PC-3 (cell line): ENCODE data around the gene ARIH2. TPM values are rescaled to one million over a fixed set of nuclear protein-coding genes. Genes with fewer than 3 reads are reported as not detected.
A peak's percentile ranks its signal among the peaks of the same experiment; 100 is the strongest.

Experiments used
- ATAC-seq: fragments of 200-7000 bp; cut with Tn5 transposase; 2 replicates; pipeline ENCODE4 v1.9.1; 2020; ENCODE audit warnings: mild to moderate bottlenecking, moderate library complexity
- BruUV-seq: library from RNA; stranded (reverse); fragments of 400-500 nt; replicated peaks from 2 replicates; lab custom pipeline; 2021; lab: Mats Ljungman, UMichigan
- CTCF ChIA-PET: fragments of 300-600 bp; sonication (Branson Sonifier 250); formaldehyde crosslinking; loops from one replicate; lab custom pipeline; 2022; ENCODE audit warnings: antibody characterized with exemption; lab: Charles Lee
- POLR2A ChIA-PET: fragments of 300-600 bp; sonication (Branson Sonifier 250); formaldehyde crosslinking; loops from one replicate; lab custom pipeline; 2022; ENCODE audit warnings: antibody characterized with exemption; ENCODE audit not compliant: unreplicated experiment; lab: Charles Lee
- DNase-seq: peaks from one replicate; pipeline ENCODE4 v3.0.0-alpha.2; 2015
- H2AFZ ChIP-seq: fragments of 300-600 bp; sonication (generic); 2 replicates; pipeline ENCODE4 v1.6.0; 2016; ENCODE audit warnings: antibody characterized with exemption, low read length
- H3F3A ChIP-seq: fragments of 300-600 bp; sonication (generic); one replicate; pipeline ENCODE4 v1.6.0; 2017; ENCODE audit warnings: antibody characterized with exemption, low read length, control low read depth, mild to moderate bottlenecking; ENCODE audit not compliant: unreplicated experiment
- H3K27ac ChIP-seq: fragments of 300-600 bp; sonication (generic); 2 replicates; pipeline ENCODE4 v1.5.1; 2016; ENCODE audit warnings: mild to moderate bottlenecking, low read length
- H3K27me3 ChIP-seq: fragments of 300-600 bp; sonication (generic); 2 replicates; pipeline ENCODE4 v1.6.1; 2016; ENCODE audit warnings: low read length, mixed read lengths
- H3K36me3 ChIP-seq: fragments of 300-600 bp; sonication (generic); 2 replicates; pipeline ENCODE4 v1.6.1; 2016; ENCODE audit warnings: low read depth, mixed run types, low read length, mixed read lengths
- H3K4me1 ChIP-seq: fragments of 300-600 bp; sonication (generic); 2 replicates; pipeline ENCODE4 v1.5.1; 2016; ENCODE audit warnings: low read length; ENCODE audit not compliant: insufficient read depth
- H3K4me2 ChIP-seq: fragments of 300-600 bp; sonication (generic); 2 replicates; pipeline ENCODE4 v1.6.0; 2016; ENCODE audit warnings: low read length
- H3K4me3 ChIP-seq: fragments of 300-600 bp; sonication (generic); 2 replicates; pipeline ENCODE4 v1.5.1; 2016; ENCODE audit warnings: mild to moderate bottlenecking, low read length, mixed read lengths
- H3K79me2 ChIP-seq: fragments of 300-600 bp; sonication (generic); 2 replicates; pipeline ENCODE4 v1.6.1; 2017; ENCODE audit warnings: low read length, mixed read lengths
- H3K9ac ChIP-seq: fragments of 300-600 bp; sonication (generic); 2 replicates; pipeline ENCODE4 v1.6.0; 2016; ENCODE audit warnings: mild to moderate bottlenecking, low read length
- H3K9me2 ChIP-seq: fragments of 300-600 bp; sonication (generic); replicated peaks from 2 replicates; pipeline ENCODE4 v1.6.1; 2016; ENCODE audit warnings: mixed run types, low read length, mixed read lengths
- H3K9me3 ChIP-seq: fragments of 300-600 bp; sonication (generic); 2 replicates; pipeline ENCODE4 v1.6.1; 2016; ENCODE audit warnings: low read length, mixed read lengths
- H4K20me1 ChIP-seq: fragments of 300-600 bp; sonication (generic); 2 replicates; pipeline ENCODE4 v1.6.1; 2016; ENCODE audit warnings: low read length, mixed read lengths
- CTCF ChIP-seq: fragments of 300-600 bp; sonication (generic); conservative IDR thresholded peaks from 2 replicates; pipeline ENCODE4 v1.5.1; 2017; ENCODE audit warnings: antibody characterized with exemption, low read depth, mild to moderate bottlenecking, low read length
- EZH2 ChIP-seq: fragments of 300-600 bp; sonication (generic); IDR thresholded peaks from one replicate; pipeline ENCODE4 v1.6.1; 2017; ENCODE audit warnings: antibody characterized with exemption, mild to moderate bottlenecking, low read length; ENCODE audit not compliant: unreplicated experiment
- EZH2phosphoT487 ChIP-seq: fragments of 300-600 bp; sonication (generic); IDR thresholded peaks from 2 replicates; pipeline ENCODE4 v1.6.1; 2018; ENCODE audit warnings: mild to moderate bottlenecking, antibody characterized with exemption, low read length, borderline replicate concordance
- intact Hi-C: fragments of 100-400 bp; cut with micrococcal nuclease; formaldehyde crosslinking; loops from 2 replicates; pipeline ENCODE4 v1.9.0; 2023
- total RNA-seq: library from RNA; depleted of rRNA; stranded (reverse); fragments of >200 nt; gene quantifications from 2 replicates; pipeline ENCODE4 v1.2.3, GENCODE V29; 2014

The ARIH2 gene
- total RNA-seq, 1 experiment from 2014 or later: 136 TPM

GRCh38 chr3:49013738-49014660 is 95.4 kb downstream of the ARIH2 start:
- Histone ChIP-seq H3K4me3 (no peak overlapping the region), H4K20me1 (peaks cover 18% of the 10 kb centered on the region), H3F3A (no peaks in the 10 kb centered on the region), H3K9me3 (no peaks in the 10 kb centered on the region), H3K79me2 (peaks cover 47% of the 10 kb centered on the region), H3K27me3 (no peaks in the 10 kb centered on the region), H3K9me2 (no peaks in the 10 kb centered on the region), H3K4me1 (peaks cover 11% of the 10 kb centered on the region; the same call in 1 of the 2 replicates), H3K36me3 (peaks cover 34% of the 10 kb centered on the region), H3K4me2 (no peak overlapping the region), H3K27ac (no peak overlapping the region), H3K9ac (no peak overlapping the region), H2AFZ (no peak overlapping the region)
- intact Hi-C loops: loop anchor here (2.0 kb wide), 1 partner anchor 25 kb away; no protein-coding TSS in a partner anchor
- CTCF ChIA-PET: interaction anchor here (1.5 to 1.9 kb wide), 2 partner anchors 24 to 26 kb away, joined by 9 to 22 read pairs; partner anchors contain the start of gene P4HTM
- peak; percentile 24 for ATAC-seq
- peak; percentile 69 for DNase-seq
- no TSS peak for BruUV-seq
- POLR2A ChIA-PET: no interaction called here
- TF ChIP-seq EZH2phosphoT487 (no peak), CTCF (peak; percentile 82), EZH2 (no peak)

- intact Hi-C loops: loop anchor here (2.0 kb wide), 1 partner anchor 26 kb away; no protein-coding TSS in a partner anchor
- H2AFZ ChIP-seq: no peak overlapping the region
These were observed 96.4 kb downstream of the ARIH2 start for GRCh38 chr3:49015072-49015471.

More at GRCh38 chr3:49015072-49015471, 96.4 kb downstream of the ARIH2 start:
- H3K9me3 ChIP-seq: no peaks in the 10 kb centered on the region
- H3K9me2 ChIP-seq: no peaks in the 10 kb centered on the region
- H3K4me1 ChIP-seq: peaks cover 22% of the 10 kb centered on the region; the same call in 1 of the 2 replicates
- H3K79me2 ChIP-seq: peaks cover 47% of the 10 kb centered on the region
- H3K4me3 ChIP-seq: no peak overlapping the region
- H3K4me2 ChIP-seq: no peak overlapping the region
- POLR2A ChIA-PET: interaction anchor here (1.2 kb wide), 1 partner anchor 8 kb away, joined by 3 read pairs; the partner anchor contains the start of gene WDR6
- no peak overlapping the region for H3K27ac ChIP-seq
- no peaks in the 10 kb centered on the region for H3F3A ChIP-seq
- H3K36me3 ChIP-seq: peaks cover 32% of the 10 kb centered on the region
- no peak for DNase-seq
- no peak overlapping the region for H3K9ac ChIP-seq
- no peak for ATAC-seq
- CTCF ChIA-PET: interaction anchor here (0.5 to 1.9 kb wide), 3 partner anchors 25 to 64 kb away, joined by 9 to 22 read pairs (median 10); partner anchors contain the start of gene P4HTM
- no peaks in the 10 kb centered on the region for H3K27me3 ChIP-seq
- BruUV-seq: no TSS peak
- peaks cover 18% of the 10 kb centered on the region for H4K20me1 ChIP-seq
- TF ChIP-seq EZH2: no peak
- TF ChIP-seq EZH2phosphoT487: no peak
- no peak for TF ChIP-seq CTCF
